Activated T-cell treated with anti-CD3 and anti-CD28 coated beads for 24 hours (primary cell): ENCODE results near the gene KCNAB1.
"Not testable (repeated sequence)": the region's sequence is repeated elsewhere in the genome, so short reads cannot be mapped to it uniquely, and the experiment has no call there.

Experiments used
- DNase-seq: peaks from one replicate; pipeline ENCODE4 v3.0.0-alpha.2; 2020; ENCODE audit warnings: low read depth

KCNAB1 gene

GRCh38 chr3:156218353-156218744 lies 98.0 kb downstream of the KCNAB1 start:
- DNase-seq, result no peak

- not testable (repeated sequence) for DNase-seq
Measured at GRCh38 chr3:156222381-156222780, 102.0 kb downstream of the KCNAB1 start.

GRCh38 chr3:156224046-156224445 lies 103.7 kb downstream of the KCNAB1 start:
- DNase-seq, result not testable (repeated sequence)

- no peak for DNase-seq
Measured at GRCh38 chr3:156226676-156227420, 106.5 kb downstream of the KCNAB1 start.

- DNase-seq, result no peak
Measured at GRCh38 chr3:156227704-156228103, 107.3 kb downstream of the KCNAB1 start.

GRCh38 chr3:156230278-156230900 lies 110.0 kb downstream of the KCNAB1 start:
- no peak for DNase-seq

GRCh38 chr3:156231221-156231620 lies 110.8 kb downstream of the KCNAB1 start:
- DNase-seq, result not testable (repeated sequence)

- DNase-seq, result no peak
Measured at GRCh38 chr3:156233876-156234275, 113.5 kb downstream of the KCNAB1 start.

GRCh38 chr3:156236556-156237260 lies 116.3 kb downstream of the KCNAB1 start:
- DNase-seq, result no peak

GRCh38 chr3:156240642-156241041 lies 120.3 kb downstream of the KCNAB1 start:
- DNase-seq, result no peak

- no peak for DNase-seq
Measured at GRCh38 chr3:156246961-156247725, 126.8 kb downstream of the KCNAB1 start.

GRCh38 chr3:156250550-156250949 lies 130.2 kb downstream of the KCNAB1 start:
- DNase-seq, result no peak

GRCh38 chr3:156251424-156251823 lies 131.0 kb downstream of the KCNAB1 start:
- DNase-seq, result no peak

GRCh38 chr3:156252656-156253055 lies 132.3 kb downstream of the KCNAB1 start:
- no peak for DNase-seq

- no peak for DNase-seq
Measured at GRCh38 chr3:156253150-156253549, 132.8 kb downstream of the KCNAB1 start.

GRCh38 chr3:156256256-156256655 lies 135.9 kb downstream of the KCNAB1 start:
- no peak for DNase-seq

- DNase-seq, result no peak
Measured at GRCh38 chr3:156256945-156257344, 136.6 kb downstream of the KCNAB1 start.

GRCh38 chr3:156258301-156258700 lies 137.9 kb downstream of the KCNAB1 start:
- DNase-seq, result no peak

- DNase-seq, result no peak
Measured at GRCh38 chr3:156259896-156260295, 139.5 kb downstream of the KCNAB1 start.

GRCh38 chr3:156260331-156260730 lies 140.0 kb downstream of the KCNAB1 start:
- no peak for DNase-seq

GRCh38 chr3:156264771-156265170 lies 144.4 kb downstream of the KCNAB1 start:
- DNase-seq, result no peak

GRCh38 chr3:156271508-156271907 lies 151.1 kb downstream of the KCNAB1 start:
- no peak for DNase-seq
